Activated gamma-delta T cell treated with anti-CD3 and anti-CD28 coated beads, Interleukin-2, amount 50 U/mL, for 16 hours (primary cell): ENCODE data around the gene ZSWIM5.

ENCODE experiments used
- DNase-seq: peaks from one replicate; pipeline ENCODE4 v3.0.0-alpha.2; 2020; ENCODE audit warnings: low read depth

ZSWIM5 gene

GRCh38 chr1:45023663-45024062 is 182.7 kb downstream of the ZSWIM5 start:
- no peak for DNase-seq

- peak; percentile 37 for DNase-seq
Observed at GRCh38 chr1:45018599-45019230, 187.7 kb downstream of the ZSWIM5 start.

DNA sequence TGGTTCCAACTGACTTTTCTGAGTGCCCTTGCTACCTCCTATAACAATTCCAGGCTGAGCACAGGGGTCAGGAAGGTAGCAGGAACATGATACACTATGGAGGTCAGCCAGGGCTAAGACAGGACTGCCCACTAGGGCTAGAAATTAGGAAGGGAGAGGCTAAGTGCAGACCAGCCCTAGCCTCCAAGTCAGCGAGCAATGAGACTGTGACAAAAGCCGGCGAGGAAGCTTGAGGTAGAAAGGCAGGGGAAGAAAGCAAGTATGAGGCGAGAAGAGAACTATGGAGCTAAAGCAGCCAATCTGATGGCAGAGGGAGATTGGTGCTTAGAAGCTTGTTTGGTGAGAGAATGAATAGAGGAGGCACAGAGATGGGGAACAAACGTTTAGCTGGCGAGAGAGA is 189.6 kb downstream of the ZSWIM5 start:
- DNase-seq, result no peak

- DNase-seq, result no peak
Observed at GRCh38 chr1:45016090-45016697, 190.2 kb downstream of the ZSWIM5 start.

GRCh38 chr1:45015683-45016082 is 190.7 kb downstream of the ZSWIM5 start:
- no peak for DNase-seq

DNA sequence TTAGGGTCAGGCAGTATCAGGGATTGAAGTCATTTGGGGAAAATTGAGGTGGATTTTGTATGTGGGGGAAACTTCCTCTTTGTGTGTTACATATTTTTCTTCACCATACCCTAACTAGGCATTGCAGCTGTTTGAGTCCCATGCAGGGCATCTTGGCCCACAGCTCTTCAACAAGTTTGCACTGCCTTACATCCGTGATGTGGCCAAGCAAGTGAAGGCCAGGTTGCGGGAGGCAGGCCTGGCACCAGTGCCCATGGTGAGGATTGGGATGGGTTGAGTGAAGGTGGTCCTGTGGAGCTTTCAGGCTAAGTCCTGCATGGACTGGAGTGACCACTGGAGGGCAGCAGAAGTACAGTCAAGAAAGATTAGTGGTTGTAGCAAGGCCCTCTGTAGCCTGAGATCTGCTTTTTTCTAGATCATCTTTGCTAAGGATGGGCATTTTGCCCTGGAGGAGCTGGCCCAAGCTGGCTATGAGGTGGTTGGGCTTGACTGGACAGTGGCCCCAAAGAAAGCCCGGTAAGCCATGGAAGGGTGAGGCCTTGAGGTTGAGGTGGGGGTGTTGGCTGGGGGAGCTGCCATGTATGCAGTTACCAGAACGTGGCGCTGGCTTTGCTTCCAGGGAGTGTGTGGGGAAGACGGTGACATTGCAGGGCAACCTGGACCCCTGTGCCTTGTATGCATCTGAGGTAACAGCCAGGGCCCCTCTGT is 191.9 kb downstream of the ZSWIM5 start:
- peak; percentile 68 for DNase-seq

DNA sequence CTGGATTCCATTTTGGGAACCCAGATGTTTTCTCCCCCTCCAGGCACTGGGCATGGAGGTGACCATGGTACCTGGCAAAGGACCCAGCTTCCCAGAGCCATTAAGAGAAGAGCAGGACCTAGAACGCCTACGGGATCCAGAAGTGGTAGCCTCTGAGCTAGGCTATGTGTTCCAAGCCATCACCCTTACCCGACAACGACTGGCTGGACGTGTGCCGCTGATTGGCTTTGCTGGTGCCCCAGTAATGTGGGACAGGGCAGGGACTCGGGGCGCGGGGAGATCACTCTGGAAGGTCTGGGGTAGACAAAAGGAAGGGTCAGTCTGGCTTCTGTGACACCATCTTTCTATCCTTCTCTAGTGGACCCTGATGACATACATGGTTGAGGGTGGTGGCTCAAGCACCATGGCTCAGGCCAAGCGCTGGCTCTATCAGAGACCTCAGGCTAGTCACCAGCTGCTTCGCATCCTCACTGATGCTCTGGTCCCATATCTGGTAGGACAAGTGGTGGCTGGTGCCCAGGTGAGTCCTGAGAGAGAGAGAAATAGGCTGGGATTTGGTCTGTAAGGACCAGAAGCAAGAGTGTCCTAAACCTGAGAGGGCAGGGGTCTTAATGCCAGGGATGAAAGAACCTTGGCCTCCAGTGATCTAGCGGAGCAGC is 192.7 kb downstream of the ZSWIM5 start:
- DNase-seq, result no peak

DNA sequence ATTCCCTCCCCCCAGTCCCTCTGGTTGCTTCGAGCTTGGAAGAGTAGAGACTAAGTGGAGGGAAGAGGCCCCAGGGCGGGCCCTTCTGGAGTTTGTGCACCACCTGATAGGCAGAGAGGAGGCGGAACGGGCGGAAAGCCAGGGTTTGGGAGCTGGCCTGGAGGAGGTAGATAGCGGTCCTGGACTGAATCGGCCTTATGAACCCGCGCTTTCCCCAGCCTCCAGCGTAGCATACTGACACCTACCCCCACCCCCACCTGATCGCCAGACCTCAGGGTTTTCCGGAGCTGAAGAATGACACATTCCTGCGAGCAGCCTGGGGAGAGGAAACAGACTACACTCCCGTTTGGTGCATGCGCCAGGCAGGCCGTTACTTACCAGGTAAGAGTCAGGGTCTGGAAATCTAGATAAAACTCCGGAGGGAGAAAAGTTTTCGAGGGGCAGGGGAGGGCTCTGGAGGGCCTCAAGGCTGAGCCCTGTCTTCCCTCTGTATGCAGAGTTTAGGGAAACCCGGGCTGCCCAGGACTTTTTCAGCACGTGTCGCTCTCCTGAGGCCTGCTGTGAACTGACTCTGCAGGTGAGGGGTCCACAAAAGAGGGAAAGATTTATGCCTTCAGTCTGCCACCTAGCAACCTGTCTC is 193.6 kb downstream of the ZSWIM5 start:
- DNase-seq, result no peak

- DNase-seq, result peak; percentile 84
Observed at GRCh38 chr1:45011837-45012638, 194.4 kb downstream of the ZSWIM5 start, which contains the start of gene UROD. UROD (plus strand) TSS chr1:45012254; CDS start chr1:45012266, 12 bp downstream.

- peak; percentile 54 for DNase-seq
Observed at GRCh38 chr1:45010855-45011811, 195.3 kb downstream of the ZSWIM5 start, which contains the start of gene HECTD3. HECTD3 (minus strand) TSS chr1:45011324; CDS start chr1:45011257, 67 bp downstream.

GRCh38 chr1:45009956-45010854 is 196.2 kb downstream of the ZSWIM5 start:
- no peak for DNase-seq

DNA sequence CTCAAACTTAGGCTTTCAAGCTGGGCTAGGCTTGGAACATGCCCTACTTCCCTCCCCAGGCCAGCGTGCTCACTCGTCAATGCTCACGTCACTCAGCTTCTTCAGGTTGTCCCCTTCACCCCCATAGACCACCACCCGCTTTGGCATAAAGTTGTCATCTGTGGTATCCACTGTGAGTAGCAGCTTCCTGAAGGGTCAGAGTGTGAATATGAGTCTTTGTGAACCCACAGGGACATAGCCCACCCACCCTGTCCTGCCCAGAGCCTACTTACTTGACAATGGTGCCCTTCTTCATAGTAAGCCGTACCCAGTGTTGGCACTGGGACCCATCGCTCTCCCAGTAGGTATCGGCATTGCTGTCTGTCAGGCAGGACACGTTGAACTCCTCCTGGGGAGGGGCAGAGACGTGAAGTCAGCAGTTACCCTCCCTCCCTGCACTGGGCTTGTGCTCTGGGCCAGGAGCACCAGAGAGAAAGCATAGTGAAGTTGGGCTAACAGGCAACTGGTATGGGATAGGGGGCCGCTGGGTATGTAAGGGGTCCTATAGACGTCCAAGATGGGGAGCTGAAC is 197.0 kb downstream of the ZSWIM5 start:
- DNase-seq, result no peak

- no peak for DNase-seq
Observed at GRCh38 chr1:45008516-45008915, 197.9 kb downstream of the ZSWIM5 start.

- no peak for DNase-seq
Observed at GRCh38 chr1:45008076-45008475, 198.3 kb downstream of the ZSWIM5 start.

DNA sequence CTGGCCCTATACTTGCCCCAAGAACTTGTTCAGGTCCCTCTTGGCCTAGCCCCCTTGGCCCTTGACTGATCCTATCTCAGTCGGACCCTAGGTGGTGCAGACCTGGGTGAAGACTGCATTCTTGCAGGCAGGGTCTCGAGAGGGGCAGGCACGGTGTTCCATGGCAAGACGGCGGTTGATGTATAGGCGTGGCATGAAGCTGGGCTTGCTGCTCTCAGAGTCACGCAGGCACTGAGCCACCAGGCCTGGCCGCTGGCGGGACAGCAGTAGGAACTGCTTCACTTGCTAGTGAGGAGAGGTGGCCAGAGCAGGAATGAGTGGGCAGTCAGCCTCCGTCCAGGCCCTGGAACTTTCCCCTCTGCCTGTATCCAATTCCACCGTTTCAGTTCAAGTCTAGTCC is 199.1 kb downstream of the ZSWIM5 start:
- DNase-seq, result no peak

DNA sequence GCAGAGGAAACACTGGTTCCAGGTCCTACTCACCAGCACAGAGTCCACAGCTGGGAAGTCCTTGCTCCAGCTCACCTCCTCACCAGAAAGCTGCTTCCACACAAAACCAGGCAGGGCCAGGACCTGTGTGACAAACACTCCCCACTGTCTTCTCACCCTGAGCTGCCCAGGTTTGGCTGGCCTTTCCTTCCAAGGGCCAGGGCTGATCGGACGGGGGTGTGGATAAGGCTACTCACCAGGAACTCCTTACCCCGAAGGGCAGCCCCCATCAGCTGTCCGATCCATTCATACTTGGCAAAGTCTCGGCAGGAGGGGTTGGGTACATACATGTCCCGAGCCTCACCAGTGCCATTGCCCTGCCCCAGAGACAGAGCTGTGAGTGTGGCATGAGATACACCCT is 200.6 kb downstream of the ZSWIM5 start:
- DNase-seq, result no peak

- no peak for DNase-seq
Observed at GRCh38 chr1:45004281-45004920, 202.0 kb downstream of the ZSWIM5 start.

GRCh38 chr1:45003741-45004140 is 202.7 kb downstream of the ZSWIM5 start:
- DNase-seq, result no peak
